ENCODE measurements around the gene PIP4K2C.

GRCh38 chr12:57560516-57560915, 30.5 kb upstream of the PIP4K2C start:
- no peak for TF ChIP-seq POLR2A (IDR thresholded peaks at IDR 0.05)
- TF ChIP-seq, protein P1, sequence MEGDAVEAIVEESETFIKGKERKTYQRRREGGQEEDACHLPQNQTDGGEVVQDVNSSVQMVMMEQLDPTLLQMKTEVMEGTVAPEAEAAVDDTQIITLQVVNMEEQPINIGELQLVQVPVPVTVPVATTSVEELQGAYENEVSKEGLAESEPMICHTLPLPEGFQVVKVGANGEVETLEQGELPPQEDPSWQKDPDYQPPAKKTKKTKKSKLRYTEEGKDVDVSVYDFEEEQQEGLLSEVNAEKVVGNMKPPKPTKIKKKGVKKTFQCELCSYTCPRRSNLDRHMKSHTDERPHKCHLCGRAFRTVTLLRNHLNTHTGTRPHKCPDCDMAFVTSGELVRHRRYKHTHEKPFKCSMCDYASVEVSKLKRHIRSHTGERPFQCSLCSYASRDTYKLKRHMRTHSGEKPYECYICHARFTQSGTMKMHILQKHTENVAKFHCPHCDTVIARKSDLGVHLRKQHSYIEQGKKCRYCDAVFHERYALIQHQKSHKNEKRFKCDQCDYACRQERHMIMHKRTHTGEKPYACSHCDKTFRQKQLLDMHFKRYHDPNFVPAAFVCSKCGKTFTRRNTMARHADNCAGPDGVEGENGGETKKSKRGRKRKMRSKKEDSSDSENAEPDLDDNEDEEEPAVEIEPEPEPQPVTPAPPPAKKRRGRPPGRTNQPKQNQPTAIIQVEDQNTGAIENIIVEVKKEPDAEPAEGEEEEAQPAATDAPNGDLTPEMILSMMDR (IDR thresholded peaks at IDR 0.05) = no peak
